Measurements from ENCODE around the gene SLC25A12.

SLC25A12 gene

GRCh38 chr2:171883275-171883893 lies 10.7 kb downstream of the SLC25A12 start:
- DNase-seq = no peak

- DNase-seq = no peak
These were observed 11.8 kb downstream of the SLC25A12 start for GRCh38 chr2:171882089-171882769.

GRCh38 chr2:171880774-171881173 lies 13.3 kb downstream of the SLC25A12 start:
- no peak for DNase-seq

- DNase-seq = no peak
These were observed 14.2 kb downstream of the SLC25A12 start for GRCh38 chr2:171879865-171880264.

- no peak for DNase-seq
These were observed 15.5 kb downstream of the SLC25A12 start for GRCh38 chr2:171878481-171878993.

GRCh38 chr2:171874963-171875362 lies 19.1 kb downstream of the SLC25A12 start:
- DNase-seq = no peak

- DNase-seq = no peak
These were observed 19.5 kb downstream of the SLC25A12 start for GRCh38 chr2:171874517-171874916.

GRCh38 chr2:171864357-171864985 lies 29.6 kb downstream of the SLC25A12 start:
- DNase-seq = no peak

- DNase-seq = no peak
These were observed 31.5 kb downstream of the SLC25A12 start for GRCh38 chr2:171862501-171862900.

- DNase-seq = no peak
These were observed 35.6 kb downstream of the SLC25A12 start for GRCh38 chr2:171858397-171858958.

GRCh38 chr2:171855401-171855800 lies 38.6 kb downstream of the SLC25A12 start:
- DNase-seq = no peak

- DNase-seq = no peak
These were observed 41.6 kb downstream of the SLC25A12 start for GRCh38 chr2:171852366-171852888.

- no peak for DNase-seq
These were observed 46.4 kb downstream of the SLC25A12 start for GRCh38 chr2:171847627-171848026.

- no peak for DNase-seq
These were observed 47.1 kb downstream of the SLC25A12 start for GRCh38 chr2:171846894-171847293.

- DNase-seq = no peak
These were observed 52.0 kb downstream of the SLC25A12 start for GRCh38 chr2:171841996-171842395.

GRCh38 chr2:171837736-171838135 lies 56.3 kb downstream of the SLC25A12 start:
- DNase-seq = no peak

- no peak for DNase-seq
These were observed 57.7 kb downstream of the SLC25A12 start for GRCh38 chr2:171836146-171836910.

GRCh38 chr2:171835386-171835785 lies 58.7 kb downstream of the SLC25A12 start:
- DNase-seq = no peak

- no peak for DNase-seq
These were observed 59.8 kb downstream of the SLC25A12 start for GRCh38 chr2:171834286-171834685.

- DNase-seq = no peak
These were observed 61.6 kb downstream of the SLC25A12 start for GRCh38 chr2:171832489-171832888.

GRCh38 chr2:171830039-171830438 lies 64.0 kb downstream of the SLC25A12 start:
- DNase-seq = no peak

GRCh38 chr2:171824086-171824485 lies 70.0 kb downstream of the SLC25A12 start:
- DNase-seq = no peak
